Posterior vena cava (tissue), 2 donors: ENCODE measurements around the gene RENBP. TPM values are rescaled to one million over a fixed set of nuclear protein-coding genes. Genes with fewer than 3 reads are reported as not detected.

Experiments
- DNase-seq: peaks from one replicate; pipeline ENCODE4 v3.0.0-alpha.2; 2020; ENCODE audit warnings: low spot score
- intact Hi-C, 2 donors: fragments of 100-400 bp; cut with DNase I; formaldehyde crosslinking; loops; one replicate each; pipeline versions ENCODE4 v1.14.1 to v1.14.2; 2022 to 2023
- total RNA-seq, 2 donors: library from RNA; stranded (reverse); fragmentation: NEBNext Ultra II Directional; extraction: Animal tissue kit (Norgen Biotek cat#: 25700); gene quantifications; one replicate each; pipeline ENCODE4 v1.2.1, GENCODE V29; 2021
- donor health status: DM: yes; HTN: yes; CAD: no.
- donor health status: DM: yes; HTN: yes; CAD: no.

RENBP gene
- total RNA-seq, 2 donors from 2014 or later, result 11.4 to 17.6 TPM

GRCh38 chrX:153941336-153942252 is 2.8 kb downstream of the RENBP start:
- intact Hi-C loops, result no loop called here
- no peak for DNase-seq

GRCh38 chrX:153939573-153939972 is 4.9 kb downstream of the RENBP start:
- DNase-seq, result no peak
- intact Hi-C loops, result no loop called here

- intact Hi-C loops, result no loop called here
- no peak for DNase-seq
These were observed 6.1 kb downstream of the RENBP start for GRCh38 chrX:153938226-153938786.

GRCh38 chrX:153937056-153937455 is 7.4 kb downstream of the RENBP start:
- DNase-seq, result no peak
- intact Hi-C loops, result no loop called here

GRCh38 chrX:153935326-153935851 is 9.1 kb downstream of the RENBP start:
- intact Hi-C loops, result no loop called here
- no peak for DNase-seq

- peak; percentile 91 for DNase-seq
- intact Hi-C loops, result no loop called here
These were observed 9.6 kb downstream of the RENBP start, which contains the start of gene NAA10 for GRCh38 chrX:153934762-153935325. TSS of gene NAA10 (minus strand) at chrX:153935037. CDS start at chrX:153934904, 133 bp downstream.

GRCh38 chrX:153934148-153934761 is 10.2 kb downstream of the RENBP start:
- intact Hi-C loops, result no loop called here

GRCh38 chrX:153933748-153934147 is 10.7 kb downstream of the RENBP start:
- intact Hi-C loops, result no loop called here
- DNase-seq, result no peak

More at GRCh38 chrX:153934148-153934761, 10.2 kb downstream of the RENBP start:
- DNase-seq, result no peak

- DNase-seq, result no peak
- intact Hi-C loops, result no loop called here
These were observed 12.1 kb downstream of the RENBP start for GRCh38 chrX:153932220-153932915.

GRCh38 chrX:153931748-153932147 is 12.7 kb downstream of the RENBP start:
- DNase-seq, result no peak
- intact Hi-C loops, result no loop called here

GRCh38 chrX:153931151-153931550 is 13.3 kb downstream of the RENBP start:
- no peak for DNase-seq
- intact Hi-C loops, result no loop called here

- intact Hi-C loops, result no loop called here
- DNase-seq, result no peak
These were observed 14.2 kb downstream of the RENBP start for GRCh38 chrX:153930011-153930910.

- DNase-seq, result no peak
- intact Hi-C loops, result loop anchor here in 1 of 2 donors (10.0 kb wide), 1 partner anchor 135 kb away; the partner anchor contains the start of genes IDH3G and SSR4
These were observed 14.9 kb downstream of the RENBP start for GRCh38 chrX:153929576-153929975.

- DNase-seq, result no peak
- intact Hi-C loops, result loop anchor here in 1 of 2 donors (10.0 kb wide), 1 partner anchor 134 kb away; the partner anchor contains the start of genes IDH3G and SSR4
These were observed 15.6 kb downstream of the RENBP start for GRCh38 chrX:153928846-153929245.

- intact Hi-C loops, result loop anchor here in 1 of 2 donors (10.0 kb wide), 1 partner anchor 133 kb away; the partner anchor contains the start of genes IDH3G and SSR4
- peak; percentile 99 for DNase-seq
These were observed 16.3 kb downstream of the RENBP start for GRCh38 chrX:153927922-153928760.

- intact Hi-C loops, result loop anchor here in 1 of 2 donors (10.0 kb wide), 1 partner anchor 133 kb away; the partner anchor contains the start of genes IDH3G and SSR4
- no peak for DNase-seq
These were observed 16.8 kb downstream of the RENBP start for GRCh38 chrX:153927672-153927921.
